ENCODE data around the gene RIN3. TPM values are rescaled to one million over a fixed set of nuclear protein-coding genes. Genes with fewer than 3 reads are reported as not detected.

The RIN3 gene
- total and polyA plus RNA-seq, 4 donors = 5.0 to 15.6 (median 9.0) TPM

DNA sequence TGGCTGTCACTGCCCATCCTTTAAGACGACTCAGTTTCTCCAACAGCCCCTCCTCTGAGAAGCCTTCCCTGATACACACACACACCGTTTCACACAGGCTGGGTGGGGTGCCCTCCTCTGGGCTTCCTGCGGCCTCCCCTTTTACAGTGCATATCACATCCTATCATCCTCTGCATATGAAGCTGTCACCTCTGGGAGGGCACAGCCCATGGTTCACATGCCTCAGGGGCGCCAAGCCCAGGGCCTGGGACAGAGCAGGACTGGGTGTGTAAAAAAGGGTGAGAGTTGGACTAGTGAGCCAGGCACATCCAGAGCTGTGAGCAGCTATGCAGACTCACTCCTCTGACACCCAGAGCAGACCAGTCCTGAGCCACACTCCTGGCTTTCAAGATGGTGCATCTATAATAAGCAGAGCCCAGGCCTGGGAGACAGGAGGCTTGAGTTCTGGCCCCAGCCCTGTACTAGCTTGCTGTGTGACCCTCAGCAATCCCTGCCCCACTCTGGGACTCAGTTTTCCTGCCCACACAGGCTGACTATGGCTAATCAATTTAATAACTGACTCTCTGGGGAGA is 172.3 kb downstream of the RIN3 start (continued):
- TF ChIP-seq, protein P1, sequence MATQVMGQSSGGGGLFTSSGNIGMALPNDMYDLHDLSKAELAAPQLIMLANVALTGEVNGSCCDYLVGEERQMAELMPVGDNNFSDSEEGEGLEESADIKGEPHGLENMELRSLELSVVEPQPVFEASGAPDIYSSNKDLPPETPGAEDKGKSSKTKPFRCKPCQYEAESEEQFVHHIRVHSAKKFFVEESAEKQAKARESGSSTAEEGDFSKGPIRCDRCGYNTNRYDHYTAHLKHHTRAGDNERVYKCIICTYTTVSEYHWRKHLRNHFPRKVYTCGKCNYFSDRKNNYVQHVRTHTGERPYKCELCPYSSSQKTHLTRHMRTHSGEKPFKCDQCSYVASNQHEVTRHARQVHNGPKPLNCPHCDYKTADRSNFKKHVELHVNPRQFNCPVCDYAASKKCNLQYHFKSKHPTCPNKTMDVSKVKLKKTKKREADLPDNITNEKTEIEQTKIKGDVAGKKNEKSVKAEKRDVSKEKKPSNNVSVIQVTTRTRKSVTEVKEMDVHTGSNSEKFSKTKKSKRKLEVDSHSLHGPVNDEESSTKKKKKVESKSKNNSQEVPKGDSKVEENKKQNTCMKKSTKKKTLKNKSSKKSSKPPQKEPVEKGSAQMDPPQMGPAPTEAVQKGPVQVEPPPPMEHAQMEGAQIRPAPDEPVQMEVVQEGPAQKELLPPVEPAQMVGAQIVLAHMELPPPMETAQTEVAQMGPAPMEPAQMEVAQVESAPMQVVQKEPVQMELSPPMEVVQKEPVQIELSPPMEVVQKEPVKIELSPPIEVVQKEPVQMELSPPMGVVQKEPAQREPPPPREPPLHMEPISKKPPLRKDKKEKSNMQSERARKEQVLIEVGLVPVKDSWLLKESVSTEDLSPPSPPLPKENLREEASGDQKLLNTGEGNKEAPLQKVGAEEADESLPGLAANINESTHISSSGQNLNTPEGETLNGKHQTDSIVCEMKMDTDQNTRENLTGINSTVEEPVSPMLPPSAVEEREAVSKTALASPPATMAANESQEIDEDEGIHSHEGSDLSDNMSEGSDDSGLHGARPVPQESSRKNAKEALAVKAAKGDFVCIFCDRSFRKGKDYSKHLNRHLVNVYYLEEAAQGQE (IDR thresholded peaks at IDR 0.05) = no peak
- no peak for TF ChIP-seq TAF1 (conservative IDR thresholded peaks at IDR 0.05)

DNA sequence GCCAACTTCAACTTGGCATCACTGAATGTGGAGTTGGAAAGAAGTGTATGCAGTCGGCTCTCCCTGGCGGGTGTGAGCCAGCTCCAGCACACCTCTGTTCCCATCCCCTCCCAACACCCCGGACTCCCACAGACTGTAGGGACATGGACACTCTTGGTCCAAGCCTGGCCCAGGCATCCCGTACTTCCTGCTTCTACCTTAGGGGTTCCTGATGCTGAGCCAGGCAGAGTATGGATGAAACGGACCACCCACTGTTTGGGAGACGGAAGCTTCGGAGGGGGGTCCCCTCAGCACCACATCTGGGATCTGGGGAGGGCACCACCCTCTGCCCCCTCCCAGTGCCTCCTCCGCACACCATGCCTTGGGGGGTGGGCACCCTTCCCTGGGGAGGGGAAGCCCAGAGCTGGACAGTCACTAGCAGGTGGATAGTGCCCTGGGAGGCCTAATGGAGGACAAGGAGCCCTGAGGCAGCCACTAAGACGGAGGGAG is 172.9 kb downstream of the RIN3 start:
- 86% methylated on average over 9 of the region's 9 CpGs for WGBS
- no peak overlapping the region for H3K4me3 ChIP-seq (ENCODE audit: low read depth in 1 of 3, low read length in 3 of 3)
- H3K27ac ChIP-seq (ENCODE audit: low read depth in 1 of 2, low read length in 2 of 2) = no peak overlapping the region
- peaks cover 0 to 5% (median 0%) of the 10 kb centered on the region in 4 donors for H3K4me1 ChIP-seq (ENCODE audit: control insufficient read depth in 4 of 4, insufficient read depth in 4 of 4, low read length in 3 of 4)
- no peak overlapping the region for H3K9ac ChIP-seq (ENCODE audit: low read depth in 1 of 2, low read length in 2 of 2)
- peaks cover 2 to 15% (median 6%) of the 10 kb centered on the region in 4 donors for H3K36me3 ChIP-seq (ENCODE audit: control insufficient read depth in 4 of 4, insufficient read depth in 3 of 4, low read depth in 1 of 4, low read length in 3 of 4)
- no peak for DNase-seq (ENCODE audit: low spot score)
- TF ChIP-seq, protein P2, sequence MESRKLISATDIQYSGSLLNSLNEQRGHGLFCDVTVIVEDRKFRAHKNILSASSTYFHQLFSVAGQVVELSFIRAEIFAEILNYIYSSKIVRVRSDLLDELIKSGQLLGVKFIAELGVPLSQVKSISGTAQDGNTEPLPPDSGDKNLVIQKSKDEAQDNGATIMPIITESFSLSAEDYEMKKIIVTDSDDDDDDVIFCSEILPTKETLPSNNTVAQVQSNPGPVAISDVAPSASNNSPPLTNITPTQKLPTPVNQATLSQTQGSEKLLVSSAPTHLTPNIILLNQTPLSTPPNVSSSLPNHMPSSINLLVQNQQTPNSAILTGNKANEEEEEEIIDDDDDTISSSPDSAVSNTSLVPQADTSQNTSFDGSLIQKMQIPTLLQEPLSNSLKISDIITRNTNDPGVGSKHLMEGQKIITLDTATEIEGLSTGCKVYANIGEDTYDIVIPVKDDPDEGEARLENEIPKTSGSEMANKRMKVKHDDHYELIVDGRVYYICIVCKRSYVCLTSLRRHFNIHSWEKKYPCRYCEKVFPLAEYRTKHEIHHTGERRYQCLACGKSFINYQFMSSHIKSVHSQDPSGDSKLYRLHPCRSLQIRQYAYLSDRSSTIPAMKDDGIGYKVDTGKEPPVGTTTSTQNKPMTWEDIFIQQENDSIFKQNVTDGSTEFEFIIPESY (IDR thresholded peaks at IDR 0.05) = no peak
- TF ChIP-seq EGR1 (IDR thresholded peaks at IDR 0.05; ENCODE audit: low read depth in 2 of 2) (no peak), GABPA (IDR thresholded peaks at IDR 0.05 in 1 of 2, conservative IDR thresholded peaks at IDR 0.05 in 1 of 2) (no peak), JUND (IDR thresholded peaks at IDR 0.05) (no peak), NR2F2 (IDR thresholded peaks at IDR 0.05) (no peak), FOXA1 (IDR thresholded peaks at IDR 0.05) (no peak), RXRA (IDR thresholded peaks at IDR 0.05) (no peak), TAF1 (conservative IDR thresholded peaks at IDR 0.05) (no peak), YY1 (IDR thresholded peaks at IDR 0.05) (no peak), FOXA2 (IDR thresholded peaks at IDR 0.05) (no peak), SP1 (IDR thresholded peaks at IDR 0.05) (no peak), HNF4A (conservative IDR thresholded peaks at IDR 0.05) (no peak), HNF4G (IDR thresholded peaks at IDR 0.05) (no peak)
- TF ChIP-seq, protein P3, sequence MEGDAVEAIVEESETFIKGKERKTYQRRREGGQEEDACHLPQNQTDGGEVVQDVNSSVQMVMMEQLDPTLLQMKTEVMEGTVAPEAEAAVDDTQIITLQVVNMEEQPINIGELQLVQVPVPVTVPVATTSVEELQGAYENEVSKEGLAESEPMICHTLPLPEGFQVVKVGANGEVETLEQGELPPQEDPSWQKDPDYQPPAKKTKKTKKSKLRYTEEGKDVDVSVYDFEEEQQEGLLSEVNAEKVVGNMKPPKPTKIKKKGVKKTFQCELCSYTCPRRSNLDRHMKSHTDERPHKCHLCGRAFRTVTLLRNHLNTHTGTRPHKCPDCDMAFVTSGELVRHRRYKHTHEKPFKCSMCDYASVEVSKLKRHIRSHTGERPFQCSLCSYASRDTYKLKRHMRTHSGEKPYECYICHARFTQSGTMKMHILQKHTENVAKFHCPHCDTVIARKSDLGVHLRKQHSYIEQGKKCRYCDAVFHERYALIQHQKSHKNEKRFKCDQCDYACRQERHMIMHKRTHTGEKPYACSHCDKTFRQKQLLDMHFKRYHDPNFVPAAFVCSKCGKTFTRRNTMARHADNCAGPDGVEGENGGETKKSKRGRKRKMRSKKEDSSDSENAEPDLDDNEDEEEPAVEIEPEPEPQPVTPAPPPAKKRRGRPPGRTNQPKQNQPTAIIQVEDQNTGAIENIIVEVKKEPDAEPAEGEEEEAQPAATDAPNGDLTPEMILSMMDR (IDR thresholded peaks at IDR 0.05; ENCODE audit: low read depth, low read length, missing input control) = no peak
- TF ChIP-seq, protein P1 (IDR thresholded peaks at IDR 0.05) = no peak
- TF ChIP-seq, protein P4, sequence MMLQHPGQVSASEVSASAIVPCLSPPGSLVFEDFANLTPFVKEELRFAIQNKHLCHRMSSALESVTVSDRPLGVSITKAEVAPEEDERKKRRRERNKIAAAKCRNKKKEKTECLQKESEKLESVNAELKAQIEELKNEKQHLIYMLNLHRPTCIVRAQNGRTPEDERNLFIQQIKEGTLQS (IDR thresholded peaks at IDR 0.05) = no peak
- TF ChIP-seq, protein P5, sequence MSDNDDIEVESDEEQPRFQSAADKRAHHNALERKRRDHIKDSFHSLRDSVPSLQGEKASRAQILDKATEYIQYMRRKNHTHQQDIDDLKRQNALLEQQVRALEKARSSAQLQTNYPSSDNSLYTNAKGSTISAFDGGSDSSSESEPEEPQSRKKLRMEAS (IDR thresholded peaks at IDR 0.05) = no peak
- no peaks in the 10 kb centered on the region for H3K27me3 ChIP-seq (ENCODE audit: control insufficient read depth in 4 of 4, insufficient read depth in 4 of 4, low read length in 3 of 4)
- no peaks in the 10 kb centered on the region for H3K9me3 ChIP-seq (ENCODE audit: control insufficient read depth in 4 of 4, low read length in 3 of 4)

All from liver (tissue), 9 donors.